EL (cell line): ENCODE measurements around the gene CARD11.

Experiments used
- DNase-seq: peaks from one replicate; pipeline ENCODE4 v3.0.0-alpha.2; 2016

CARD11 gene

GRCh38 chr7:2864204-2864985, 179.3 kb downstream of the CARD11 start:
- DNase-seq: no peak

GRCh38 chr7:2863461-2864066, 180.1 kb downstream of the CARD11 start:
- DNase-seq: peak; percentile 98

- DNase-seq: peak; percentile 42
These were observed 180.8 kb downstream of the CARD11 start for GRCh38 chr7:2862831-2863361.

GRCh38 chr7:2861509-2861908, 182.2 kb downstream of the CARD11 start:
- no peak for DNase-seq

GRCh38 chr7:2860627-2861133, 183.0 kb downstream of the CARD11 start:
- no peak for DNase-seq

- no peak for DNase-seq
These were observed 183.7 kb downstream of the CARD11 start for GRCh38 chr7:2859952-2860351.

GRCh38 chr7:2858621-2859020, 185.0 kb downstream of the CARD11 start:
- DNase-seq: no peak

GRCh38 chr7:2856388-2857169, 187.1 kb downstream of the CARD11 start:
- DNase-seq: no peak
